H1 (cell line): Measurements from ENCODE around the gene MLC1. TPM values are rescaled to one million over a fixed set of nuclear protein-coding genes. Genes with fewer than 3 reads are reported as not detected.

ENCODE experiments used
- CTCF ChIA-PET: fragments of 300-600 bp; sonication (Branson Sonifier 250); formaldehyde crosslinking; loops from one replicate; lab custom pipeline; 2021; ENCODE audit not compliant: partially characterized antibody; lab: Charles Lee
- POLR2A ChIA-PET: fragments of 300-600 bp; sonication (Branson Sonifier 250); formaldehyde crosslinking; loops from one replicate; lab custom pipeline; 2021; ENCODE audit warnings: inconsistent platforms; ENCODE audit not compliant: partially characterized antibody; lab: Charles Lee
- DNase-seq, 2 experiments: peaks; one replicate each; pipeline versions ENCODE4 v3.0.0 to v3.0.0-alpha.2; 2010 to 2022; ENCODE audit warnings: low spot score in 2 of 2, low read depth in 1 of 2, mixed read lengths in 1 of 2
- FAIRE-seq: peaks from 2 replicates; lab custom pipeline; 2011; peaks lifted over from hg19 to GRCh38; lab: Jason Lieb, UNC
- H2AFZ ChIP-seq: 2 replicates; pipeline ENCODE4 v1.8.1; 2012; ENCODE audit warnings: low read length, inconsistent platforms
- H2AK5ac ChIP-seq: 2 replicates; pipeline ENCODE4 v1.6.1; 2013; ENCODE audit warnings: low read depth, low read length
- H2BK120ac ChIP-seq: replicated peaks from 2 replicates; pipeline ENCODE3; 2013; ENCODE audit warnings: low read depth, low read length, inconsistent platforms
- H2BK12ac ChIP-seq: 2 replicates; pipeline ENCODE4 v1.6.1; 2013; ENCODE audit warnings: low read depth, low read length
- H2BK15ac ChIP-seq: 2 replicates; pipeline ENCODE4 v1.6.1; 2013; ENCODE audit warnings: low read length
- H2BK20ac ChIP-seq: 2 replicates; pipeline ENCODE4 v1.6.1; 2013; ENCODE audit warnings: low read length
- H2BK5ac ChIP-seq: 2 replicates; pipeline ENCODE4 v1.6.1; 2013; ENCODE audit warnings: low read depth, low read length
- H3K14ac ChIP-seq: 2 replicates; pipeline ENCODE4 v1.6.1; 2013; ENCODE audit warnings: inconsistent platforms; ENCODE audit not compliant: insufficient read length
- H3K18ac ChIP-seq: 2 replicates; pipeline ENCODE4 v1.6.1; 2013; ENCODE audit warnings: low read length; ENCODE audit errors: extremely low read depth
- H3K23ac ChIP-seq: 2 replicates; pipeline ENCODE4 v1.6.1; 2013; ENCODE audit warnings: inconsistent platforms; ENCODE audit not compliant: insufficient read length
- H3K23me2 ChIP-seq: 2 replicates; pipeline ENCODE4 v1.6.1; 2013; ENCODE audit warnings: low read depth, low read length
- H3K27ac ChIP-seq: 2 replicates; pipeline ENCODE4 v1.6.1; 2011; ENCODE audit warnings: low read depth, low read length, inconsistent platforms
- H3K27me3 ChIP-seq, 4 experiments: replicated peaks in 1 of 4; 1 replicate in 1 of 4; 2 replicates in 3 of 4; pipeline versions ENCODE4 v1.6.1 to v1.8.1; 2011 to 2013; ENCODE audit warnings: low read length in 3 of 4, mild to moderate bottlenecking in 3 of 4, inconsistent platforms in 2 of 4, mixed read lengths in 2 of 4, moderate library complexity in 1 of 4; ENCODE audit not compliant: control insufficient read depth in 3 of 4, insufficient read depth in 3 of 4; ENCODE audit errors: extremely low read depth in 1 of 4
- H3K36me3 ChIP-seq, 4 experiments: 2 replicates each; pipeline versions ENCODE4 v1.6.1 to v1.8.1; 2011 to 2013; ENCODE audit warnings: mild to moderate bottlenecking in 4 of 4, low read length in 3 of 4, moderate library complexity in 2 of 4, control low read depth in 1 of 4, inconsistent platforms in 1 of 4; ENCODE audit not compliant: insufficient read depth in 4 of 4, control insufficient read depth in 2 of 4
- H3K4ac ChIP-seq: replicated peaks from 2 replicates; pipeline ENCODE3; 2013; ENCODE audit warnings: low read length, low read depth, mixed read lengths, inconsistent platforms; ENCODE audit not compliant: insufficient read length
- H3K4me1 ChIP-seq, 4 experiments: replicated peaks in 1 of 4; 1 replicate in 1 of 4; 2 replicates in 3 of 4; pipeline versions ENCODE4 v1.6.1 to v1.8.1; 2011 to 2013; ENCODE audit warnings: low read length in 3 of 4, inconsistent platforms in 2 of 4, mixed read lengths in 1 of 4; ENCODE audit not compliant: insufficient read depth in 4 of 4, control insufficient read depth in 3 of 4
- H3K4me2 ChIP-seq, 2 experiments: 2 replicates each; pipeline versions ENCODE4 v1.6.1 to v1.8.1; 2011 to 2013; ENCODE audit warnings: low read depth in 2 of 2, low read length in 2 of 2, control low read depth in 1 of 2, inconsistent platforms in 1 of 2, mild to moderate bottlenecking in 1 of 2; ENCODE audit not compliant: insufficient read depth in 1 of 2
- H3K4me3 ChIP-seq, 4 experiments: fragments of 200-600, 300-600 bp in 1 of 4; sonication (generic), shearing (Covaris generic), sonication (Bioruptor Twin) in 1 of 4; 2 replicates each; pipeline versions ENCODE4 v1.5.1 to v1.8.1; 2011 to 2016; ENCODE audit warnings: low read length in 4 of 4, low read depth in 3 of 4, control low read depth in 2 of 4, inconsistent platforms in 2 of 4, mild to moderate bottlenecking in 2 of 4, mixed read lengths in 1 of 4, moderate library complexity in 1 of 4; ENCODE audit not compliant: insufficient read depth in 2 of 4; ENCODE audit errors: extremely low read depth in 1 of 4
- H3K56ac ChIP-seq: replicated peaks from 2 replicates; pipeline ENCODE3; 2013; ENCODE audit warnings: low read depth, mild to moderate bottlenecking, mixed read lengths, low read length, inconsistent platforms; ENCODE audit not compliant: insufficient read length
- H3K79me1 ChIP-seq: 2 replicates; pipeline ENCODE4 v1.6.1; 2013; ENCODE audit warnings: low read depth, low read length, control low read depth
- H3K79me2 ChIP-seq, 2 experiments: 2 replicates each; pipeline versions ENCODE4 v1.6.1 to v1.8.1; 2012 to 2013; ENCODE audit warnings: low read length in 2 of 2, mild to moderate bottlenecking in 2 of 2, inconsistent platforms in 1 of 2; ENCODE audit not compliant: insufficient read depth in 2 of 2, control insufficient read depth in 1 of 2
- H3K9ac ChIP-seq, 4 experiments: replicated peaks in 1 of 4; 1 replicate in 1 of 4; 2 replicates in 3 of 4; pipeline versions ENCODE4 v1.6.1 to v1.8.1; 2011 to 2013; ENCODE audit warnings: low read depth in 3 of 4, low read length in 3 of 4, control low read depth in 2 of 4, mild to moderate bottlenecking in 2 of 4, moderate library complexity in 2 of 4, inconsistent platforms in 1 of 4; ENCODE audit errors: extremely low read depth in 1 of 4
- H3K9me3 ChIP-seq, 2 experiments: 2 replicates each; pipeline versions ENCODE4 v1.6.1 to v1.8.1; 2012 to 2013; ENCODE audit warnings: mild to moderate bottlenecking in 2 of 2, moderate library complexity in 2 of 2, control low read depth in 1 of 2, inconsistent platforms in 1 of 2, low read depth in 1 of 2, low read length in 1 of 2, mixed read lengths in 1 of 2; ENCODE audit not compliant: insufficient read depth in 2 of 2
- H4K20me1 ChIP-seq, 2 experiments: replicated peaks in 1 of 2; 2 replicates each; pipeline versions ENCODE3 to v1.8.1; 2011 to 2013; ENCODE audit warnings: inconsistent platforms in 2 of 2, low read length in 2 of 2, mild to moderate bottlenecking in 1 of 2; ENCODE audit not compliant: insufficient read depth in 2 of 2, control insufficient read depth in 1 of 2
- H4K5ac ChIP-seq: 2 replicates; pipeline ENCODE4 v1.6.1; 2013; ENCODE audit warnings: low read length, low read depth, mixed read lengths, inconsistent platforms; ENCODE audit not compliant: insufficient read length
- H4K8ac ChIP-seq: 2 replicates; pipeline ENCODE4 v1.8.0; 2013; ENCODE audit warnings: mild to moderate bottlenecking, moderate library complexity, low read length, inconsistent platforms; ENCODE audit not compliant: insufficient read depth; ENCODE audit errors: extremely low read depth
- H4K91ac ChIP-seq: replicated peaks from 2 replicates; pipeline ENCODE3; 2013; ENCODE audit warnings: low read length, mixed read lengths, inconsistent platforms; ENCODE audit not compliant: insufficient read length
- NRF1 ChIP-seq: IDR thresholded peaks from 2 replicates; pipeline ENCODE4 v1.6.1; 2011; ENCODE audit warnings: mild to moderate bottlenecking, low read depth, low read length, improper control_type of control experiment
- PHF8 ChIP-seq: fragments of 200-600 bp; sonication (generic); conservative IDR thresholded peaks from 2 replicates; pipeline ENCODE4 v1.7.1; 2012; ENCODE audit warnings: low read depth, mild to moderate bottlenecking, inconsistent platforms, low read length, moderate library complexity
- POLR2AphosphoS5 ChIP-seq: IDR thresholded peaks from 2 replicates; pipeline ENCODE4 v1.6.1; 2011; ENCODE audit warnings: low read depth, low read length
- RAD21 ChIP-seq, 2 experiments: IDR thresholded peaks in 1 of 2; conservative IDR thresholded peaks in 1 of 2; 2 replicates each; pipeline ENCODE4 v1.6.1; 2011; ENCODE audit warnings: low read depth in 2 of 2, low read length in 2 of 2, improper control_type of control experiment in 1 of 2, inconsistent platforms in 1 of 2, mild to moderate bottlenecking in 1 of 2, moderate library complexity in 1 of 2
- RFX5 ChIP-seq: IDR thresholded peaks from 2 replicates; pipeline ENCODE4 v1.6.1; 2011; ENCODE audit warnings: low read depth, low read length, improper control_type of control experiment, borderline replicate concordance
- SP2 ChIP-seq: IDR thresholded peaks from 2 replicates; pipeline ENCODE4 v1.6.1; 2012; ENCODE audit warnings: mild to moderate bottlenecking, low read length, inconsistent platforms
- SUZ12 ChIP-seq: fragments of 200-600 bp; sonication (generic); IDR thresholded peaks from 2 replicates; pipeline ENCODE4 v1.6.1; 2012; ENCODE audit warnings: mild to moderate bottlenecking, inconsistent platforms, low read length, moderate library complexity, mixed read lengths
- TAF7 ChIP-seq: optimal IDR thresholded peaks from 2 replicates; pipeline ENCODE3; 2011; ENCODE audit warnings: low read depth, mild to moderate bottlenecking, inconsistent platforms, low read length, moderate library complexity, borderline replicate concordance
- TCF12 ChIP-seq: IDR thresholded peaks from 2 replicates; pipeline ENCODE4 v1.6.1; 2011; ENCODE audit warnings: low read depth, mild to moderate bottlenecking, low read length
- TEAD4 ChIP-seq: IDR thresholded peaks from 2 replicates; pipeline ENCODE4 v1.6.1; 2012; ENCODE audit warnings: low read depth, low read length, inconsistent platforms, mixed read lengths
- WGBS, 2 experiments: shearing (Covaris generic) in 1 of 2; methylation state at CpG; one replicate each; pipeline versions ENCODE4 v1.1.6 to v1.1.7; 2013 to 2015; ENCODE audit warnings: low lambda C conversion rate in 2 of 2, mixed read lengths in 2 of 2, inconsistent platforms in 1 of 2, low coverage in 1 of 2, missing lambda C conversion rate in 1 of 2; ENCODE audit not compliant: insufficient replicate concordance in 2 of 2, insufficient coverage in 1 of 2, insufficient read length in 1 of 2; ENCODE audit errors: extremely low coverage in 1 of 2, missing lambda C conversion rate in 1 of 2; 5-methylcytosine and 5-hydroxymethylcytosine counted together
- polyA plus RNA-seq, 7 experiments: library from polyadenylated mRNA; depleted of rRNA in 3 of 7; stranded (reverse) in 5 of 7; unstranded in 2 of 7; fragments of >200 nt in 5 of 7; fragments of 200-250 nt in 2 of 7; gene quantifications; 1 replicate in 5 of 7; 2 replicates in 1 of 7; 4 replicates in 1 of 7; pipeline versions ENCODE4 v1.2.1 to v1.2.3, GENCODE V29; 2011 to 2013; ENCODE audit warnings: missing spikeins in 2 of 7, mixed read lengths in 2 of 7
- total RNA-seq: library from RNA; stranded (reverse); fragmentation: NEBNext Ultra II Directional; extraction: Animal tissue kit (Norgen Biotek cat#: 25700); gene quantifications from 2 replicates; pipeline ENCODE4 v1.2.1, GENCODE V29; 2021

Gene MLC1
- total and polyA plus RNA-seq, 2 of the 8 experiments (the other 6 are each of a cell fraction or from before 2014, with no cell fraction given) = 0.20 TPM; not detected in 1

- Histone ChIP-seq H3K9ac (no peak overlapping the region), H4K20me1 (no peaks in the 10 kb centered on the region), H4K5ac (no peak overlapping the region), H3K4ac (no peak overlapping the region), H2BK12ac (no peak overlapping the region), H3K4me1 (peaks cover 0 to 11% (median 2%) of the 10 kb centered on the region in 4 experiments; a peak in 4 of 7 replicates), H3K79me1 (no peaks in the 10 kb centered on the region), H3K79me2 (no peaks in the 10 kb centered on the region), H4K91ac (no peak overlapping the region), H3K56ac (no peak overlapping the region), H2AFZ (no peak overlapping the region), H3K4me2 (peak overlapping the region in 1 of 2 experiments; percentile 65; a peak in 2 of 4 replicates), H2BK20ac (no peak overlapping the region), H2BK120ac (no peak overlapping the region), H3K23ac (no peak overlapping the region), H2BK15ac (no peak overlapping the region), H3K23me2 (peaks cover 15% of the 10 kb centered on the region; the same call in 1 of the 2 replicates), H3K27me3 (peaks cover 8 to 20% (median 11%) of the 10 kb centered on the region in 4 experiments), H3K18ac (no peak overlapping the region), H3K9me3 (0 out of 4 replicates have a peak, but pooled peaks cover 0 to 4% of the 10 kb centered on the region in 2 experiments), H2BK5ac (no peak overlapping the region), H3K14ac (no peak overlapping the region), H3K27ac (no peak overlapping the region), H3K4me3 (peak overlapping the region in 2 of 4 experiments; percentile 62 to 66; a peak in 3 of 8 replicates), H2AK5ac (no peak overlapping the region), H4K8ac (no peak overlapping the region), H3K36me3 (no peaks in the 10 kb centered on the region)
- no peak for FAIRE-seq
- WGBS, 2 experiments = 80% methylated on average over 7 of the region's 14 CpGs; no CpG with 5 or more reads in 1 of the 2 experiments
- ChIA-PET CTCF (interaction anchor here (1.0 to 1.7 kb wide), 4 partner anchors 23 to 93 kb away, joined by 3 to 8 read pairs (median 4); no protein-coding TSS in a partner anchor), POLR2A (interaction anchor here (0.7 kb wide), 1 partner anchor 139 kb away, joined by 4 read pairs; the partner anchor contains the start of genes ALG12 and CRELD2)
- DNase-seq = no peak
- TF ChIP-seq TEAD4 = no peak
- no peak for TF ChIP-seq NRF1
- no peak for TF ChIP-seq PHF8
- TF ChIP-seq TAF7 = no peak
- no peak for TF ChIP-seq SP2
- no peak for TF ChIP-seq POLR2AphosphoS5
- TF ChIP-seq SUZ12 = no peak
- no peak for TF ChIP-seq RFX5
- no peak for TF ChIP-seq RAD21 (IDR thresholded peaks at IDR 0.05 in 1 of 2, conservative IDR thresholded peaks at IDR 0.05 in 1 of 2; ENCODE audit: low read depth in 2 of 2, low read length in 2 of 2)
- no peak for TF ChIP-seq TCF12
These were observed 27.8 kb downstream of the MLC1 start for GRCh38 chr22:50057278-50058060.
